Stimulated activated naive CD8-positive, alpha-beta T cell treated with anti-CD3 and anti-CD28 coated beads, Interleukin-15, amount 100 ng/mL, for 72 hours (primary cell): ENCODE measurements around the gene SLC8B1.
"Not testable (repeated sequence)": the region's sequence is repeated elsewhere in the genome, so short reads cannot be mapped to it uniquely, and the experiment has no call there.

Experiments
- ATAC-seq: fragments of 150-1000 bp; cut with Tn5 transposase; 2 replicates; pipeline ENCODE4 v1.10.0; 2021; ENCODE audit warnings: mild to moderate bottlenecking, moderate library complexity
- DNase-seq, 2 donors: peaks; one replicate each; pipeline ENCODE4 v3.0.0; 2021 to 2022
- H3K27ac Mint-ChIP-seq, 2 donors: one replicate each; pipeline ENCODE4 v1.8.0; 2022; ENCODE audit warnings: mild to moderate bottlenecking in 2 of 2, mixed read lengths in 2 of 2, moderate library complexity in 2 of 2
- H3K27me3 Mint-ChIP-seq: one replicate; pipeline ENCODE4 v1.8.0; 2022; ENCODE audit warnings: mixed read lengths
- H3K4me1 Mint-ChIP-seq: one replicate; pipeline ENCODE4 v1.8.0; 2022; ENCODE audit warnings: mild to moderate bottlenecking, mixed read lengths
- H3K4me3 Mint-ChIP-seq, 2 donors: one replicate each; pipeline ENCODE4 v1.8.0; 2022; ENCODE audit warnings: mild to moderate bottlenecking in 2 of 2, mixed read lengths in 2 of 2, moderate library complexity in 1 of 2
- H3K9me3 Mint-ChIP-seq, 2 donors: one replicate each; pipeline ENCODE4 v1.8.0; 2022; ENCODE audit warnings: mixed read lengths in 2 of 2

Gene SLC8B1

GRCh38 chr12:113361574-113362370 is 26.9 kb upstream of the SLC8B1 start:
- H3K4me1 Mint-ChIP-seq: peaks cover 30% of the 10 kb centered on the region
- no peak for ATAC-seq
- no peak for DNase-seq
- H3K9me3 Mint-ChIP-seq: no peaks in the 10 kb centered on the region
- no peaks in the 10 kb centered on the region for H3K27me3 Mint-ChIP-seq
- H3K27ac Mint-ChIP-seq: no peak overlapping the region
- H3K4me3 Mint-ChIP-seq: no peak overlapping the region

- Mint-ChIP-seq H3K27me3 (no peaks in the 10 kb centered on the region), H3K27ac (peak overlapping the region in 1 of 2 donors; percentile 7), H3K4me1 (peaks cover 30% of the 10 kb centered on the region), H3K9me3 (no peaks in the 10 kb centered on the region), H3K4me3 (peak overlapping the region; percentile 9 to 93)
- DNase-seq (no peak), ATAC-seq (no peak)
Observed at GRCh38 chr12:113359939-113360748, 25.2 kb upstream of the SLC8B1 start.

- peak in 1 of 2 donors; percentile 31 for DNase-seq
- ATAC-seq: no peak
- Mint-ChIP-seq H3K4me3 (peak overlapping the region; percentile 88 to 93), H3K27me3 (no peaks in the 10 kb centered on the region), H3K9me3 (no peaks in the 10 kb centered on the region), H3K4me1 (peaks cover 30% of the 10 kb centered on the region), H3K27ac (peak overlapping the region; percentile 30 to 97)
Observed at GRCh38 chr12:113359133-113359938, 24.4 kb upstream of the SLC8B1 start.

DNA sequence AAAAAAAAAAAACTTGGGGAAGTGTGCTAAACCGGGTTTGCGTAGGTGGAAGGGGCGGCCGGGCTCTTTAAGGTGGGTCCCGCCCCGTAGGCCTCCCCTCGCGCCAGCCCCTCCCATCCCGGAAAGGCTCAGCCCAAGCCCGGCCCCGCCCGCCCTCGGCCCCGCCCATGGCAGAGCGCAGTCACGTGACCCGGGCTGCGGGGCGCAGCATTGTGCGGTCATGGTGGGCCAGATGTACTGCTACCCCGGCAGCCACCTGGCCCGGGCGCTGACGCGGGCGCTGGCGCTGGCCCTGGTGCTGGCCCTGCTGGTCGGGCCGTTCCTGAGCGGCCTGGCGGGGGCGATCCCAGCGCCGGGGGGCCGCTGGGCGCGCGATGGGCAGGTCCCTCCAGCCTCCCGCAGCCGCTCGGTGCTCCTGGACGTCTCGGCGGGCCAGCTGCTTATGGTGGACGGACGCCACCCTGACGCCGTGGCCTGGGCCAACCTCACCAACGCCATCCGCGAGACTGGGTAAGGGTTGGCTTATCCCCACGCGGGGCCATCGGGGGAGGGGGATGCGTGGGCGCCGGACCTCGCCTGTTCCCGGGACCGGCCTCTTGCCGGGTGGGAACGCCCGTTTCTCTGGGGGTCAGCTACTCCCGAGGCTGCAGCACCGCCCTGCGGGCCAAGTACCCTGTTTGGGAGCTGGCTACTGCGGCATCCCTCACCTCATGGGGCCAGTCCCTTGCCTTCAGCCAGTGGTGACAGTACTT is 23.6 kb upstream of the SLC8B1 start, which contains the start of gene PLBD2:
Gene PLBD2, plus strand, starts transcription at position 207 of the 752 bp plus-strand sequence. Its CDS starts 14 bp downstream, at position 221.
- peak; percentile 91 to 92 for DNase-seq
- Mint-ChIP-seq H3K4me1 (peaks cover 30% of the 10 kb centered on the region), H3K9me3 (no peaks in the 10 kb centered on the region), H3K4me3 (peak within 1 kb of the TSS; percentile 88 to 93), H3K27ac (peak within 1 kb of the TSS; percentile 57 to 97), H3K27me3 (no peaks in the 10 kb centered on the region)
- peak; percentile 95 for ATAC-seq

- ATAC-seq, H3K9me3 Mint-ChIP-seq, H3K27ac Mint-ChIP-seq, H3K4me1 Mint-ChIP-seq, DNase-seq, H3K4me3 Mint-ChIP-seq: not testable (repeated sequence)
- peaks cover 15% of the 10 kb centered on the region for H3K27me3 Mint-ChIP-seq
Observed at GRCh38 chr12:113354192-113354591, 19.3 kb upstream of the SLC8B1 start.

GRCh38 chr12:113351089-113351488 is 16.2 kb upstream of the SLC8B1 start:
- peaks cover 21% of the 10 kb centered on the region for H3K27me3 Mint-ChIP-seq
- no peaks in the 10 kb centered on the region for H3K9me3 Mint-ChIP-seq
- no peak for ATAC-seq
- no peak for DNase-seq
- H3K27ac Mint-ChIP-seq: no peak overlapping the region
- H3K4me3 Mint-ChIP-seq: no peak overlapping the region
- no peaks in the 10 kb centered on the region for H3K4me1 Mint-ChIP-seq

GRCh38 chr12:113348849-113349536 is 14.1 kb upstream of the SLC8B1 start:
- Mint-ChIP-seq H3K9me3 (no peaks in the 10 kb centered on the region), H3K4me1 (no peaks in the 10 kb centered on the region), H3K27ac (no peak overlapping the region), H3K4me3 (no peak overlapping the region), H3K27me3 (peaks cover 21% of the 10 kb centered on the region)
- DNase-seq: no peak
- ATAC-seq: no peak

GRCh38 chr12:113347892-113348291 is 13.0 kb upstream of the SLC8B1 start:
- peaks cover 21% of the 10 kb centered on the region for H3K27me3 Mint-ChIP-seq
- no peak for ATAC-seq

GRCh38 chr12:113347107-113347506 is 12.2 kb upstream of the SLC8B1 start:
- Mint-ChIP-seq H3K4me1 (no peaks in the 10 kb centered on the region), H3K27me3 (peaks cover 13% of the 10 kb centered on the region), H3K4me3 (no peak overlapping the region), H3K27ac (no peak overlapping the region), H3K9me3 (no peaks in the 10 kb centered on the region)
- ATAC-seq (no peak), DNase-seq (no peak)

More at GRCh38 chr12:113347892-113348291, 13.0 kb upstream of the SLC8B1 start:
- Mint-ChIP-seq H3K4me3 (no peak overlapping the region), H3K9me3 (no peaks in the 10 kb centered on the region), H3K4me1 (no peaks in the 10 kb centered on the region), H3K27ac (no peak overlapping the region)
- DNase-seq: no peak

DNA sequence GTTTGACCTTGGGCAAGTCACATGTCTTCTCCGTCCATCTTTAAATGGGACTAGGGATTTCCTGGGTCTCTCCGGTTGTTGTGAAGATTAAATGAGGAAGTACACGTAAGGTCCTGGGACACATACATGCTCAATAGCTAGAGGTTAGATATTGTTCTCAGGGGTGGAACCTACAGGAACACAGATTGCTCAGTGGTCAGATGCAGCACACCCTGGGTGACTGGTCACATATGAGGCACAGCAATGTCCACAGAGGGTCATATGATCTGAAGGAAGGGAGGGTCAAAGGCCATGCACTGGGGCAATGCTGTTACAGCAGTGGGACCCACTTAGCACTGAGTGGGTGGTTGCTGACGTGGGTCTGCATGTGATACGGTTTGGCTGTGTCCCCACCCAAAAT is 11.4 kb upstream of the SLC8B1 start:
- Mint-ChIP-seq H3K9me3 (no peaks in the 10 kb centered on the region), H3K4me3 (no peak overlapping the region), H3K4me1 (no peaks in the 10 kb centered on the region), H3K27me3 (peaks cover 8% of the 10 kb centered on the region), H3K27ac (no peak overlapping the region)
- ATAC-seq (no peak), DNase-seq (no peak)

GRCh38 chr12:113345318-113345717 is 10.4 kb upstream of the SLC8B1 start:
- DNase-seq: no peak
- H3K27me3 Mint-ChIP-seq: peaks cover 8% of the 10 kb centered on the region
- no peak for ATAC-seq
- H3K4me3 Mint-ChIP-seq: no peak overlapping the region
- no peak overlapping the region for H3K27ac Mint-ChIP-seq
- no peaks in the 10 kb centered on the region for H3K9me3 Mint-ChIP-seq
- H3K4me1 Mint-ChIP-seq: no peaks in the 10 kb centered on the region

GRCh38 chr12:113341535-113341934 is 6.6 kb upstream of the SLC8B1 start:
- DNase-seq (no peak), ATAC-seq (no peak)
- no peaks in the 10 kb centered on the region for H3K27me3 Mint-ChIP-seq
- H3K9me3 Mint-ChIP-seq: no peaks in the 10 kb centered on the region
- H3K4me3 Mint-ChIP-seq: no peak overlapping the region
- H3K27ac Mint-ChIP-seq: no peak overlapping the region
- H3K4me1 Mint-ChIP-seq: no peaks in the 10 kb centered on the region

- ATAC-seq (no peak), DNase-seq (no peak)
- Mint-ChIP-seq H3K4me3 (no peak overlapping the region), H3K27ac (no peak overlapping the region), H3K9me3 (no peaks in the 10 kb centered on the region), H3K27me3 (no peaks in the 10 kb centered on the region), H3K4me1 (peaks cover 3% of the 10 kb centered on the region)
Observed at GRCh38 chr12:113340061-113340460, 5.2 kb upstream of the SLC8B1 start.

DNA sequence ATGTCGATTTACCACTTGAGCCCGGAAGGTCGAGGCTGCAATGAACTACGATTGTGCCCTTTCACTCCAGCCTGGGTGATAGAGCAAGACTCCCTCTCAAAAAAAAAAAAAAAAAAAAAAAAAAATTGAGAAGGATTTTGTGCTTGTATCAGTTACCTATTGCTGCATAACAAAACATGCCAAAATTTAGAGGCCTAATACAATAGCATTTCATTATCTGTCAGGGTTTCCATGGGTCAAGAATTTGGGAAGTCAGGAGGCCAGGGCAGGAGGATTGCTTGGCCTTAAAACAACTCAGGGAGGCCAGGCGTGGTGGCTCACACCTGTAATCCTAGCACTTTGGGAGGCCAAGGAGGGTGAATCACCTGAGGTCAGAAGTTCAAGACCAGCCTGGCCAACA is 4.6 kb upstream of the SLC8B1 start:
- DNase-seq (no peak), ATAC-seq (no peak)
- H3K27ac Mint-ChIP-seq: no peak overlapping the region
- no peaks in the 10 kb centered on the region for H3K27me3 Mint-ChIP-seq
- H3K9me3 Mint-ChIP-seq: no peaks in the 10 kb centered on the region
- H3K4me3 Mint-ChIP-seq: no peak overlapping the region
- H3K4me1 Mint-ChIP-seq: peaks cover 5% of the 10 kb centered on the region
